Measurements from ENCODE around the gene ASB3.
A peak's percentile ranks its signal among the peaks of the same experiment; 100 is the strongest.
"Not testable (repeated sequence)": the region's sequence is repeated elsewhere in the genome, so short reads cannot be mapped to it uniquely, and the experiment has no call there.

ASB3 gene, protein sequence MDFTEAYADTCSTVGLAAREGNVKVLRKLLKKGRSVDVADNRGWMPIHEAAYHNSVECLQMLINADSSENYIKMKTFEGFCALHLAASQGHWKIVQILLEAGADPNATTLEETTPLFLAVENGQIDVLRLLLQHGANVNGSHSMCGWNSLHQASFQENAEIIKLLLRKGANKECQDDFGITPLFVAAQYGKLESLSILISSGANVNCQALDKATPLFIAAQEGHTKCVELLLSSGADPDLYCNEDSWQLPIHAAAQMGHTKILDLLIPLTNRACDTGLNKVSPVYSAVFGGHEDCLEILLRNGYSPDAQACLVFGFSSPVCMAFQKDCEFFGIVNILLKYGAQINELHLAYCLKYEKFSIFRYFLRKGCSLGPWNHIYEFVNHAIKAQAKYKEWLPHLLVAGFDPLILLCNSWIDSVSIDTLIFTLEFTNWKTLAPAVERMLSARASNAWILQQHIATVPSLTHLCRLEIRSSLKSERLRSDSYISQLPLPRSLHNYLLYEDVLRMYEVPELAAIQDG

DNA sequence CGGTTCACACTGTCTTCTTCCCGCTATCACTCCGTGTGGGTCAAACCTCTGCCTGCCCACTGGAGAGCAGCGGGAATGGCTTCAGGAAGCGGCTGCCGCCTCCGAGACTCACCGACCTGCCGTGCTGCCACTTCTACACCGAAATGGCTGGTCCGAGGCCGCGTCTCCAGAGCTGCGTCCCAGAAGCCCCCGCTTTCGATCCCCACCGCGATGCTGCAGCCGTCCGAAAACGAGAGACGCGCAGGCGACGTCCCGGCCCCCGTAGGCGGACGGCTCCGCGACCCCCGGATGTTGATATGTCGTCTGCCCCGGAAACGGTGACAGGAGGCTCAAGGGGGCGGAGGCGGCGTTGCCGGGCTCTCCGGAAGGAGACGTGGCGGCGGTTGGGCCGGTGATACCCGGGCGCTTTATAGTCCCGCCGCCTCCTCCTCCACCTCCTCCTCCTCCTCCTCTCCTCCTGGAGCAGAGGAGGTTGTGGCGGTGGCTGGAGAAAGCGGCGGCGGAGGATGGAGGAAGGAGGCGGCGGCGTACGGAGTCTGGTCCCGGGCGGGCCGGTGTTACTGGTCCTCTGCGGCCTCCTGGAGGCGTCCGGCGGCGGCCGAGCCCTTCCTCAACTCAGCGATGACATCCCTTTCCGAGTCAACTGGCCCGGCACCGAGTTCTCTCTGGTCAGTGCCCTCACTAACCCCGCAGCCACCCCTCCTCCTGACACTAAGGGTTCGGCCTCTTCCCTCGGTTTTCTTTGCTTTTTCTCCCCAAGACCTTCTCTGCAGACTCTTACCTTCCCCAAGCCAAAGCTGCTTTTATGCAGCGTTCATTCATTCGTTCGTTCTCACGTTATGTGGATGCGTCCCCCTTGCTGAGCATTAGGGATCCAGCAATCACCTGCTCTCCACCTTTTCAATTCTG lies at the start of gene ASB3, which contains the start of gene ERLEC1:
TSS of gene ASB3 (minus strand) at position 249 of the 909 bp plus-strand sequence. CDS start 21,381 bp downstream, outside the sequence.
TSS of gene ERLEC1 (plus strand) at position 340 of the 909 bp plus-strand sequence. CDS start at position 507, 167 bp downstream.
- peak; percentile 74 to 85 (median 74) for DNase-seq (ENCODE audit: low read depth in 3 of 3)

DNA sequence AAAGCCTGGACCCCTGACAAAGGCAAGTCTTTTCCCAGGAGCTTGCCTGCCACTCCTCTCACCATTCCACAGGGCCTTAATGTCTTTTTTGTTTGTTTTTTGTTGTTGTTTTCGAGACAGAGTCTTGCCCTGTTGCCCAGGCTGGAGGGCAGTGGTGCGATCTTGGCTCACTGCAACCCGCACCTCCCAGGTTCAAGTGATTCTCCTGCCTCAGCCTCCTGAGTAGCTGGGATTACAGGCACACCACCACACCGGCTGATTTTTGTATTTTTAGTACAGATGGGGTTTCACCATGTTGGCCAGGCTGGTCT lies 43.2 kb upstream of the ASB3 start:
- DNase-seq (ENCODE audit: low read depth in 3 of 3) = not testable (repeated sequence)

DNA sequence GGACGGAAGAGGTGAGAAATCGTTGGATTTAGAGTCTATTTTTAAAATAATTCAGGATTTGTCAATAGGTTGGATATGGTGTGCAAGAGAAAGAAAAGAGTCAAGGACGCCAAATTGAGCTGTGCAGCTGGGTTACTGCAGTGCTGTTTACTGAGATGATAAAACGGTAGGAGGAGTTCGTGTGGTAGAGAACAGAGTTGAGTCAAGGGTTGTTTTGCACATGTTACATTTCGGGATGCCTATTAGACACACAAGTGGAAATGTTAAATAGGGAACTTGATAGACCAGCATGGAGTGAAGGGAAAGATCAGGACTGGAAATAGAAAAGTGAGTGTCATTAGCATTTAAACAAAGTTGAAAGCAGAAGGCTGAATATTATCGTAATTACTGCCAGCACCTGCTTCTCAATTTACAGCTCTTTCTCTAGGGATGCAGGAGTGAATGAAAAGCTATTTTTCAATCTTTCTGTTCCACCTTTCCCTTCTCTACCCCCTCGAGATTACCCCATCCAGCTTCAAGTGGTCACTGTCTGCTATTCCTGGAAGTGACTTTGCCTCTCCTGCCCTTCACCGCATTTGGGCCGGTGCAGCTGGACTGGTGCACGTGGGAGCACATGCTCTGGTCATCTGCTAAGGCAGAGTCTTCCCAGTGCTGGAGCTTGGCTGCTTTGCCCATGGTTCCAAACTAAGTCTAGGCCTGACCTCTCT lies 42.7 kb upstream of the ASB3 start:
- DNase-seq (ENCODE audit: low read depth in 3 of 3) = no peak

DNA sequence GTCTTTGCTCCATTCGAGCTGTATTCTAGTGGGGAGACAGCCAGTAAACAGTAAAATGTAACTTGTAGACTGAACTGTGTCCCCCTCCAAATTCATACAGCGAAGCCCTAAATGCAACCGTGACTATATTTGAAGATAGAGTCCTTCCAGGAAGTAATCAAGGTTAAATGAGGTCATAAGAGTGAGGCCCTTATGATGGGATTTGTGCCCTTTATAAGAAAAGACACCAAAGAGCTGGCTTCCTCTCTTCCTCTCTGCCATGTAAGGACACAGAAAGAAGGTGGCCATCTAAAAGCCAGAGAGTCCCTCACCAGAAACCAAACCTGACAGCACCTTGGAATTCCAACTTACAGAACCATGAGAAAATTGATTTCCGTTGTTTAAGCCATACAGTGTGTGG lies 41.6 kb upstream of the ASB3 start:
- DNase-seq (ENCODE audit: low read depth in 3 of 3) = no peak

DNA sequence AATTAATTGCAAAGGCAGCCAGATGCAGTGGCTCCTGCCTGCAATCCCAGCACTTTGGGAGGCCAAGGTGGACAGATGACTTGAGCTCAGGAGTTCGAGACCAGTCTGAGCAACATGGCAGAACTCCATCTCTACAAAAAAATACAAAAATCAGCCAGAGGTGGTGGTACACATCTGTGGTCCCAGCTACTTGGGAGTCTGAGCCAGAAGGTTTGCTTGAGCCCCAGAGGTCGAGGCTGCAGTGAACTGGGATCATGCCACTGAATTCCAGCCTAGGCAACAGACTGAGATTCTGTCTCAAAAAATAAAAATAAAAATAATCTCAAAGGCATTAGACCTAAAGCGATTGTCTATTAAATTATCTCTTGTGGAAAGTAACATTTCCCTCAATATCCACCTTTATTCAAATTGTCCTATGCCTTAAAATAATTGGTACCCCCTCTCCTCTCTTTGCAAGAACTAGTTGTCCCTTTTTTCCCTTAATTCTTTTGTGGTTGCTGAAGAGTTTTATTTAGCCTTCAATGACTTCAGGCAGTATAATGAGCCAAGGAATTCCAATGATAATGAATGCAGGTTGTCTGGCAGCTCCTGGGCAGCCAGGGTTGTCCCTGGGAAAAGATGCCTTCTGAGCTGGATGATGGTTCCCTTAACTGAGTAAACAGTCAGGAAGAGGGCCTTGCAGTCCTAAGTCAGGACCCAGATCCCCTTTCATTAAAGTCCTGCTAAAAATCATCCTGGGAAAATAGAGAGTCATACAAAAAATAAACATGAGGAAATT lies 40.8 kb upstream of the ASB3 start:
- no peak for DNase-seq (ENCODE audit: low read depth in 3 of 3)

DNA sequence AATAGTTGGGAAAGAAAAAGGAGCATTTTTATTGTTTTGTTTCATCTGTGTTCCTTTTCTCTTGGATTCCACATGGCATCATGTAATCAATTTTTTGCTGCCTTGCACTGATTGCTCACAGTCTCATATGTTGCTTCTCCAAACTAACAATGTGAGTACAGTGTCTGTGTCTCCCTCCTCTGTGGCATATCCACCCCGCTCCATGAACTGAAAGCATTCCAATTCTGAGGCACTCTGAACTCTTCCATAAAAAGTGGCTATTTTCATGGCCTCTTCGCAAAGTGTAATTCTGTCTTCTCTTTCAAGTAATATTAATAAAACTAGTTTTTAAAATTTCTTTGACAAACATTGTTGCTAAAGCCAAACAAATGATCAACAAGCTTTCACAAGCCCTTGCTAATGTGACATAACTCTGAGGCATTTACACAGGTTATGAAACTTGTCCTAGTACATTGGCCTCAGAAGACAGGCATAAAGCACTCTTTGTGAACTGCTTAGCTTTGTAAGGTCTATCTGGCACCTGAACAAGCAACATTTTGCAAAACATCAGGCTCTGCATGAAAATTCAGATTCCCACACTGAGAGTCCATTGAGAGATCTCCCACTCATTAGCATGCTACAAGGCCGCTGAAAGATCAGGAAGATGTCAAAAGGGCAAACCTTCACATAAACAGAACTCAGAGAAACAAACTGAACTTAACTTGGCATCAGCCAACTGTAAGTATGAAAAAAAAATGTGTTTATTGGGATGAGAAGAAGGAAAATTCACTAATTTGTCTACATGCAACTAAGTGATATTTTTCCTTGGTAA lies 40.0 kb upstream of the ASB3 start:
- no peak for DNase-seq (ENCODE audit: low read depth in 3 of 3)

DNA sequence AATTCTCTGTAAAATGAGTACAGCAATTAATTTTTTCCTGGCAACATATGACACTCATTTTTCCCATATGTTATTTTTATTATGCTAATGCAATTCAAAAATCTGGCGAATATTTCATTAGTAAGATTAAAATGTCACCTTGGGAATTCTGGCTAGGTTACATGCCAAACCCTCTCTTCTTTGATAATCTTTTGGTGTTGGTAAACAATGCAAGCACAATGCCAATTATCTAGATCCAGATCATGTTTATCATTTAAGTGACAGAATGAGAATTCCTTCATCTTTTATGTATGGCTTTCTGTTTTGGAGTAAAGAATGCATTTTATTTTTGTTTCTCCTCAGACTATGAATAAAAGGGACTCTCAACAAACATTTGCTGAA lies 39.3 kb upstream of the ASB3 start:
- DNase-seq (ENCODE audit: low read depth in 3 of 3) = no peak

DNA sequence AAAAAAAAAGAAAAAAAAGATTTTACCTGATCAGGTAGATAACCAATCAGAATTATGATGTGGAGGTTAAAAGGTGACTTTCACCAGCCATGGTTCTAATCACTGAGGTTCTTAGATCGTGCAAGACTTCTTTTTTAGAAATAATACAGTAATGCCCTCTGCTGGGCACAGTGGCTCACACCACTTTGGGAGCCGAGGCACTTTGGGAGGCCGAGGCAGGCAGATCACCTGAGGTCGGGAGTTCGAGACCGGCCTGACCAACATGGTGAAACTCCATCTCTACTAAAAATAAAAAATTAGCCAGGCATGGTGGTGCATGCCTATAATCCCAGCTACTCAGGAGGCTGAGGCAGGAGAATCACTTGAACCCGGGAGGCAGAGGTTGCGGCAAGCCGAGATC lies 36.9 kb upstream of the ASB3 start:
- peak in 2 of 3 experiments; percentile 2 to 14 for DNase-seq (ENCODE audit: low read depth in 3 of 3)

DNA sequence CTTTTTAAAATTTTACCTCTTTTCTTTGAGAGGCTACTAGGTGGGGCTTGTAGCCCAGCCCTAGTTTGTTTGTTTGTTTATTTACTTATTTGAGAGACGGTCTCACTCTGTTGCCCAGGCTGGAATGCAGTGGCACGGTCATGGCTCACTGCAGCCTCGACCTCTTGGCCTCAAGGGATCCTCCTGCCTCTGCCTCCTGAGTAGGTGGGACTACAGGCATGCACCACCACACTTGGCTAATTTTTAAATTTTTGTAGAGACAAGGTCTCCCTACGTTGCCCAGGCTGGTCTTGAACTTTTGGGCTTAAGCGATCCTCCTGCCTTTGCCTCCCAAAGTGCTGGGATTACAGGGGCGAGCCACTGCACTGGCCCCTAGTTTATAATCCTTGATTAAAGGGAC lies 35.1 kb upstream of the ASB3 start:
- DNase-seq (ENCODE audit: low read depth in 3 of 3) = no peak

DNA sequence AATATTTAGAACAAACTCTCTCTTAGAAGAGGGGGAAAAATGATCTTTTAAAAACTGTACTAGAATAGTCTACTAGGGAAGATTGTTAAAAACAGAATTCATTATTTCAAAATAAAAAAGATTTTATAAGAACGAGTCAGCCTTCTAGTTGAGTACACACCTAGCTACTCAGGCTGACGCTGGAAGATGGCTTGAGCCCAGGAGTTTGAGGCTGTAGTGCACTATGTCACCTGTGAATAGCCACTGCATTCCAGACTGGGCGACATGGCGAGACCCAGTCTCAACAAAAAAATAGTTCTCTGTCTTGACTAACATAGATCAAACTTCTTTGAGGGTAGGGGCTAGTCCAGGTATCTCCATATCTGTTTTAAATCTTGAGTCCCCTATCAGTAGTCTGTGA lies 34.0 kb upstream of the ASB3 start:
- no peak for DNase-seq (ENCODE audit: low read depth in 3 of 3)

DNA sequence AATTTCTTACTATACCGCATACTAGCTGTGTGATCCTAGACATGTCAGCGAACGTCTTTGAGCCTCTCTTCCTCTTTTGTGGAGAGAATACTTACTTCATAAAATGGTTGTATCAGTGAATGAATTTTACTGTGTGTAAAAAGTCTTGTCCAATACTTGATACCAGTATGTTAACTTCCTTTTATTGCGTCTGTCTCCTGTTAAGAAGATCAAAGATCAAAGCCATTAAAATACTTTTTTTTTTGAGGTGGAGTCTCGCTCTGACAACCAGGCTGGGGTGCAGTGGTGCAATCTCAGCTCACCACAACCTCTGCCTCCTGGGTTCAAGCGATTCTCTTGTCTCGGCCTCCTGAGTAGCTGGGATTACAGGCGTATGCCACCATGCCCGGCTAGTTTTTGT lies 33.3 kb upstream of the ASB3 start:
- DNase-seq (ENCODE audit: low read depth in 3 of 3) = no peak

DNA sequence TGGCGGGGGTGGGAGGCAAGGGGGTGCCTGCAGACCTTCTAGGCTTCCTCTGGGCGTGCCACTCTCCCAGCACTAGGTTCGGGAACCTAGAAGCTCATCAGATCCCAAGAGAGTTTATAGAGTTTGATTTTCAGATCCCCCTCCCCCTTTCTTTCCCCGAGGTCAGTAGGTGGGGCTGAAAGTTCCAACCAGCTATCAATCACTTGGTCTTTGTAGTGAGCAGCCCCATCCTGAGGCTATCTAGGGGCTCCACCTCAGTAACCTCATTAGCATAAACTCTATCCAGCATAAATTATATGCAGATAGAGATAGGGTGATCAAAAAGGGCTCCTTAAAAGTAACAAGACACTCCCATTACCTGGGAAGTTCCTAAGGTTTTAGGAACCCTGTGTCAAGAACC lies 32.9 kb upstream of the ASB3 start:
- DNase-seq (ENCODE audit: low read depth in 3 of 3) = no peak

DNA sequence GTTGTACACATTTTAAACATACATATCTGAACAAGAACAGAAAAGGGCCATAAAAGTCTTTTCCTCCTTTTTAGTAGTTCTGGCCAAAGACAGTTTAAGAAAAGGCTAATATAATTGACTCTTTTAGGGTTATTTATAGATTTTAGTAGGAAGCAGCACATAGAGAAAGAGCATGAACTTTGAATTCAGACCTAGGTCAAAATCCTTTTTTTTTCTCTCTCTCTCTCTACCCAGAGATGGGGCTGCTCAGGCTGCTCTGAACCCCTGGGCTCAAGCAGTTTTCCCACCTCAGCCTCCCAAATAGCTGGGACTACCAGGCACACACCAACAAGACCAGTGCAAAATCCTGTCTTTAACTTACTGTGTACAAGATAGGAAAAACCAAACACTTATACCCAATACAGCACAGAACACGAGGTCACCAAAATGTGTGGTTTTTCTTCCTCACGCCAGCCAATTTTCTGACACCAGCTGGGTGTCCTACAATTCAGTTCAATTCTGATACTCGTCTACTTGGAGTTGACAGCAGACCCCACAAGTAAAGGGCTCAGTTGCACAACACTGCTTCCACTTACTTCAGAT lies 32.2 kb upstream of the ASB3 start:
- no peak for DNase-seq (ENCODE audit: low read depth in 3 of 3)

DNA sequence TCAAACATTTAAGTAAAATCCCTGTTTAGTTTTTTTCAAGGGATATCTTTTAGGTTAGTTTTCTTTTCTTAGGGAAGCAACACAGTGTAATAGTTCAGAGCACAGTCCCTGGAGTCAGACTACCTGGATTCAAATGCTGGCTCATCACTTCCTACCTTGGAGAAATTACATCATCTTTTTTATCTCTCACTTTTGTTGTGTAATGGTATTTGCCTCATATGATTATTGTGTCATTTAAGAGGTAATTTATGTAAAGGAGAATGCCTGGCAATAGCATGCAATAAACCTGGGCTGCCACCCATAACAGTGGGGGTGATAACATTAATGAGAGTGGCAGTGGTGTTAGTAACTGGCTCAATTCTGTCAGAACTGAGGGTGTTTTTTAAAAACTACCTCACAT lies 26.4 kb upstream of the ASB3 start:
- DNase-seq (ENCODE audit: low read depth in 3 of 3) = no peak

DNA sequence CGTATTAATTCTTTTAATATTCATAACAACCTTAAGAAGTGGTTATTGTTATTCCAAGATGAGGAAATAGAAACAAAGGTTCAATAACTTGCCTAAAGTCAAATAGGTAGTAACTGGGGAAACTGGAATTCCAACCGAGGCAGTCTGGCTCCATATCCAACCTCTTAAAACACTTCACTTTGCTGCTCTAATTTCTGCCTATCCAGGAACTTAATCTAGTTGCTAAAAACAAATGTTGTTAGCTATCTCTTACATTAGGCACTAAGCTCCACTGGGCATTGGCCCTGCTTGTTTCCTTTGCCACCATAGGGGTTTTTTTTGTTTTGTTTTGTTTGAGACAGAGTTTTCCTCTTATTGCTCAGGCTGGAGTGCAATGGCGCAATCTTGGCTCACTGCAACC lies 24.8 kb upstream of the ASB3 start:
- DNase-seq (ENCODE audit: low read depth in 3 of 3) = no peak

DNA sequence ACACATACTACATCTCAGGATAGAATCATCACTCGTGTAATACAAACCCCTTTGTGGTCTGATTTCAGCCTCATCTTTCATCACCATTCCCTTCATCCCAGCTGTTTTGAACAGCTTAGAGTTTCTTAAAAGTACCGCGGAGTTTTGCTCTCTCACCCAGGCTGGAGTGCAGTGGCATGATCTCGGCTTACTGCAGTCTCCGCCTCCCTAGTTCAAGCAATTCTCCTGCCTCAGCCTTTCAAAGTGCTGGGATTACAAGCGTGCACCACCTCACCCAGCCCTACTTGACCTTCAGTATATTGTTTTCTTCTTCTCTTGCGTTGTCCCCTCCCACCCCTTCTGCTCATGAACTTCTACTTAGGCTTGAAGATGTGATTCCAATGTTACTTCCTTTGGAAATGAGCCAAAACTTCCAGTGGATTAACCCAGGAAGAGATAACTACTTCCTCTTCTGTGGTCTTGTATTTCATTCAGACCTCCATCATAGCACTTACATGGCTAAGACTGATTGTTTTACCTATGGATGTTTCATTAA lies 15.9 kb upstream of the ASB3 start:
- DNase-seq (ENCODE audit: low read depth in 3 of 3) = no peak

DNA sequence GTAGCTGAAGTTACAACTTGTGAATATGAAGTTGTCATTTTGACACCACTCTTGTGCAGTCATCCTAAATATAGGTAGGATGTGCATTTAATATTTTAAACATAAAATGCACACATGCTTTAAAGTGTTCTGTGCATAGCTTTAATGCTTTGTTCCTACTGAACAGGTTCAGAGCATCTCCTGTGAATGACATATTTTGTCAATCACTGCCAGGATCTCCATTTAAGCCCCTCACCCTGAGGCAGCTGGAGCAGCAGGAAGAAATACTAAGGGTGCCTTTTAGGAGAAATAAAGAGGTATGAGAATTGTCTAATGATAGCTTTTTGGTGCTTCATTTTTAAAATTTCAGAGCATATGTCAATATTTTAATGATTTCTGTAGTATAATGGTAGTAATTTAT lies 14.8 kb upstream of the ASB3 start:
- no peak for DNase-seq (ENCODE audit: low read depth in 3 of 3)

DNA sequence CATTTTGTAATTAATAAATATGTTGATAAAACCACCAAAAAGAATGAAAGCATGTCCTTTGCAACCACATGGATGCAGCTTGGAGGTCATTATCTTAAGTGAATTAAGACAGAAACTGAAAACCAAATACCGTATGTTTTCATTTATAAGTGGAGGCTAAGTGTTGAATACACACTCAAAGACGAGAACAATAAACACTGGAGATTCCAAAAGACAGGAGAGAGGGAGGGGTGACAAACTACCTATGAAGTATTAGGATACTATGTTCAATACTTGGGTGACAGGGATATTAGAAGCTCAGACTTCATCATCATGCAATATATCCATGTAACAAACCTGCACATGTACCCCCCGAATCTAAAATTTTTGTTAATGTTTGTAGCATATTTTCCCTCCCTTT lies 7.1 kb upstream of the ASB3 start:
- no peak for DNase-seq (ENCODE audit: low read depth in 3 of 3)

DNA sequence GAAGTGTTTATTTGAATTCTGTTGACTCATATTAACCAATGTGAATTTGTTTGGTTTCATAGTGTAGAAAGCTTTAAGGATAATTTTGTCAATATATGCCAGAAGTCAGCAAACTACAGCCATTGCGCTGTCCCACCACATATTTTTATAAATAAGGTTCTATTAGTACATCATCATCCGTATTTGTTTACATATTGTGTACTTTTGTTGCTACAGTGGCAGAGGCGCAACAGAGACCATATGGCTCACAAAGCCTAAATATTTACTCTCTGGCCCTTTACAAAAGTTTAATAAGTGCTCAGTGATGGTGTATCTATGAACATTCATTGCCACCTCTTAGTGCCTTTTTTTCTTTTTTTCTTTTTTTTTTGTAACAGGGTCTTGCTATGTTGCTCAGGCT lies 6.5 kb upstream of the ASB3 start:
- no peak for DNase-seq (ENCODE audit: low read depth in 3 of 3)

Measured in stimulated activated CD4-positive, alpha-beta T cell treated with anti-CD3 and anti-CD28 coated beads, TNF-alpha, amount 100 ng/mL, for 24 hours (primary cell).